K562 (cell line): ENCODE data around the gene ASB10.

Source experiments
- BMI1 ChIP-seq: fragments of 150-350 bp; IDR thresholded peaks from 2 replicates; pipeline ENCODE4 v1.6.1; 2014; ENCODE audit warnings: low read length
- EZH2 ChIP-seq: IDR thresholded peaks from 2 replicates; pipeline ENCODE4 v1.6.1; 2012; ENCODE audit warnings: low read depth, mild to moderate bottlenecking, inconsistent platforms, low read length, borderline replicate concordance
- FOXM1 ChIP-seq, 2 experiments: fragments of 450-650 bp in 1 of 2; sonication (generic) in 1 of 2; formaldehyde crosslinking in 1 of 2; IDR thresholded peaks; 2 replicates each; pipeline versions ENCODE4 v1.6.1 to v1.9.0; 2017 to 2022; ENCODE audit warnings: low read depth in 2 of 2, mild to moderate bottlenecking in 2 of 2, missing genetic modification reagents in 1 of 2, moderate library complexity in 1 of 2
- RAD21 ChIP-seq, 2 experiments: fragments of 250-450 bp in 1 of 2; fragments of 450-650 bp in 1 of 2; sonication (Bioruptor Pico) in 1 of 2; formaldehyde crosslinking in 1 of 2; IDR thresholded peaks in 1 of 2; conservative IDR thresholded peaks in 1 of 2; 2 replicates each; pipeline versions ENCODE4 v1.4.0 to v1.8.0; 2020 to 2022; ENCODE audit warnings: mild to moderate bottlenecking in 2 of 2, moderate library complexity in 1 of 2
- ZNF766 ChIP-seq: fragments of 200-800 bp; sonication (Bioruptor generic); conservative IDR thresholded peaks from 2 replicates; pipeline ENCODE4 v1.6.1; 2016; ENCODE audit warnings: missing genetic modification characterization, missing compliant biosample characterization
- TF ChIP-seq, protein P1 (sequence below): fragments of 250-450 bp; sonication (Bioruptor Pico); IDR thresholded peaks from 2 replicates; pipeline ENCODE4 v1.4.0; 2020; ENCODE audit warnings: mild to moderate bottlenecking
- TF ChIP-seq, protein P2 (sequence below): sonication (generic); formaldehyde crosslinking; IDR thresholded peaks from 2 replicates; pipeline ENCODE4 v1.5.0; 2020; ENCODE audit warnings: missing genetic modification reagents

DNA sequence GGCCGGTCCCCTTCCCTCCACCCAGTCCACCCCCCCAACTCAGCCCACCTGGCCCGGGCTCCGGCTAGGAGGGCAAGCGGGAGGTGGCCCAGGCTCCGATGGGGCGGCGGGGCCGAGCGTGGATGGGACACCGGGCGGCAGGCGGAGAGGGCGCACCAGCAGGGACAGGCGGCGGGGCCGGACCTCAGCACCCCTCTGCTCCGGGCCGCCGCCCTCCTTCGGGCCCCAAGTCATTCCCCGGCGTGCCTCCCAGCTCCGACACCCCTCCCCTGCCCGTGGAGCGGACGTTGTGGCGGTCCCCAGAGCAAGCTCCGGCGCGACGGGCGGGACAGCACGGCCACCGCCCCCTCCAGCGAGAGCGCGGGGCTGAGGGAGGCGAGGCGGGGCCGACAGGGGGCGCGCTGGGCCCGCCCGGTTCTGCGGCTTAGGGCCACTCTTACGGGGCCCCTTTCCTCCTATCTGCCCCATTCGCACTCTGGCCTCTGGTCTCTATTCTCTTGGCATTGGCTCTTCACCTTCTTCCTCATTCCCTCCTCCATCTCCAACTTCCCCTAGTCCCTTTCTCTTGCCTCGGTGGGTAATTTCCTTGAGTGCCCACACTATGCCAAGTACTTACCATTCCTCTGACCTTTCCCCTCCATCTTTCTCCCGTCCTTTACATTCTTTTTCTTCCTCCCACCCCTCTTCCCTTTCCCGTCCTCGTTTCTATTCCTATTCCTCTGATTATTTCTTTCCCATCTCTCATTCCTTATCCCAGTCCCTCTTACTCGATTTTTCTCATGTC lies 18.9 kb downstream of the ASB10 start:
- TF ChIP-seq ZNF766 (CRISPR knock-in tag): no peak
- no peak for TF ChIP-seq FOXM1 (IDR thresholded peaks at IDR 0.05; ENCODE audit: low read depth)
- no peak for TF ChIP-seq FOXM1 (CRISPR knock-in tag; IDR thresholded peaks at IDR 0.05; ENCODE audit: low read depth)
- TF ChIP-seq, protein P1, sequence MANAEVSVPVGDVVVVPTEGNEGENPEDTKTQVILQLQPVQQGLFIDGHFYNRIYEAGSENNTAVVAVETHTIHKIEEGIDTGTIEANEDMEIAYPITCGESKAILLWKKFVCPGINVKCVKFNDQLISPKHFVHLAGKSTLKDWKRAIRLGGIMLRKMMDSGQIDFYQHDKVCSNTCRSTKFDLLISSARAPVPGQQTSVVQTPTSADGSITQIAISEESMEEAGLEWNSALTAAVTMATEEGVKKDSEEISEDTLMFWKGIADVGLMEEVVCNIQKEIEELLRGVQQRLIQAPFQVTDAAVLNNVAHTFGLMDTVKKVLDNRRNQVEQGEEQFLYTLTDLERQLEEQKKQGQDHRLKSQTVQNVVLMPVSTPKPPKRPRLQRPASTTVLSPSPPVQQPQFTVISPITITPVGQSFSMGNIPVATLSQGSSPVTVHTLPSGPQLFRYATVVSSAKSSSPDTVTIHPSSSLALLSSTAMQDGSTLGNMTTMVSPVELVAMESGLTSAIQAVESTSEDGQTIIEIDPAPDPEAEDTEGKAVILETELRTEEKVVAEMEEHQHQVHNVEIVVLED (CRISPR knock-in tag): no peak
- TF ChIP-seq RAD21 (CRISPR knock-in tag; conservative IDR thresholded peaks at IDR 0.05 in 1 of 2, IDR thresholded peaks at IDR 0.05 in 1 of 2): peak; percentile 46 to 54
- TF ChIP-seq BMI1: no peak
- TF ChIP-seq EZH2: no peak
- TF ChIP-seq, protein P2, sequence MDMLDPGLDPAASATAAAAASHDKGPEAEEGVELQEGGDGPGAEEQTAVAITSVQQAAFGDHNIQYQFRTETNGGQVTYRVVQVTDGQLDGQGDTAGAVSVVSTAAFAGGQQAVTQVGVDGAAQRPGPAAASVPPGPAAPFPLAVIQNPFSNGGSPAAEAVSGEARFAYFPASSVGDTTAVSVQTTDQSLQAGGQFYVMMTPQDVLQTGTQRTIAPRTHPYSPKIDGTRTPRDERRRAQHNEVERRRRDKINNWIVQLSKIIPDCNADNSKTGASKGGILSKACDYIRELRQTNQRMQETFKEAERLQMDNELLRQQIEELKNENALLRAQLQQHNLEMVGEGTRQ (CRISPR knock-in tag): no peak
